ENCODE results near the gene ABT1. TPM values are rescaled to one million over a fixed set of nuclear protein-coding genes. Genes with fewer than 3 reads are reported as not detected.

Gene ABT1
- total RNA-seq, 2 experiments from 2014 or later: 39.8 to 40.4 TPM

- peak overlapping the region; percentile 46 for H3K4me3 Mint-ChIP-seq
- no peaks in the 10 kb centered on the region for H3K27me3 ChIP-seq (ENCODE audit: control insufficient read depth in 1 of 2, insufficient read depth in 2 of 2, low read length in 2 of 2)
- peaks cover 14% of the 10 kb centered on the region for H3K27me3 Mint-ChIP-seq
- peaks cover 20% of the 10 kb centered on the region for H3K9me3 Mint-ChIP-seq
- ChIA-PET POLR2A (interaction anchor here (1.2 kb wide), 1 partner anchor 20 kb away, joined by 3 read pairs; no protein-coding TSS in a partner anchor), CTCF (interaction anchor here (0.8 to 7.8 kb wide), 2 partner anchors 20 to 234 kb away, joined by 3 to 50 read pairs; no protein-coding TSS in a partner anchor)
- intact Hi-C loops (cut with DNase I, micrococcal nuclease): loop anchor here in 1 of 2 experiments (1.0 kb wide), 1 partner anchor 20 kb away; no protein-coding TSS in a partner anchor
- H3K36me3 ChIP-seq (ENCODE audit: insufficient read depth, low read length): no peaks in the 10 kb centered on the region
- no peak overlapping the region for H3K4me3 ChIP-seq (ENCODE audit: low read length)
- peaks cover 25% of the 10 kb centered on the region for H3K36me3 Mint-ChIP-seq (ENCODE audit: low read depth)
- no peak for TF ChIP-seq CTCF (IDR thresholded peaks at IDR 0.05)
- H3K4me1 Mint-ChIP-seq (ENCODE audit: low read depth): peaks cover 24% of the 10 kb centered on the region
- peak overlapping the region; percentile 92 for H3K27ac Mint-ChIP-seq
- H3K27ac ChIP-seq (ENCODE audit: low read depth in 1 of 2, low read length in 2 of 2): no peak overlapping the region
- ATAC-seq (ENCODE audit: poor library complexity) (no peak), DNase-seq (no peak)
- H3K9me3 ChIP-seq (ENCODE audit: control insufficient read depth in 1 of 2, insufficient read depth in 1 of 2, low read length in 2 of 2): peaks cover 4 to 7% of the 10 kb centered on the region in 2 experiments
- peaks cover 22% of the 10 kb centered on the region for H3K4me1 ChIP-seq (ENCODE audit: insufficient read depth, low read length)
Observed at GRCh38 chr6:26575494-26575939, 21.2 kb upstream of the ABT1 start.

- ChIA-PET CTCF (interaction anchor here (0.8 to 7.8 kb wide), 5 partner anchors 8 to 254 kb away, joined by 3 to 50 read pairs (median 3); no protein-coding TSS in a partner anchor), POLR2A (interaction anchor here (0.7 to 2.6 kb wide), 8 partner anchors 7 to 1234 kb away, joined by 3 to 12 read pairs (median 4); a partner anchor contains a TSS)
- Histone ChIP-seq H3K4me3 (ENCODE audit: low read length) (peak overlapping the region; percentile 56), H3K9me3 (ENCODE audit: control insufficient read depth in 1 of 2, insufficient read depth in 1 of 2, low read length in 2 of 2) (peaks cover 0 to 4% of the 10 kb centered on the region in 2 experiments), H3K36me3 (ENCODE audit: insufficient read depth, low read length) (no peaks in the 10 kb centered on the region), H3K27me3 (ENCODE audit: control insufficient read depth in 1 of 2, insufficient read depth in 2 of 2, low read length in 2 of 2) (no peaks in the 10 kb centered on the region), H3K27ac (ENCODE audit: low read depth in 1 of 2, low read length in 2 of 2) (no peak overlapping the region), H3K4me1 (ENCODE audit: insufficient read depth, low read length) (peaks cover 22% of the 10 kb centered on the region)
- peak overlapping the region; percentile 92 for H3K27ac Mint-ChIP-seq
- H3K4me1 Mint-ChIP-seq (ENCODE audit: low read depth): peaks cover 23% of the 10 kb centered on the region
- intact Hi-C loops (cut with DNase I, micrococcal nuclease): no loop called here
- H3K36me3 Mint-ChIP-seq (ENCODE audit: low read depth): peaks cover 24% of the 10 kb centered on the region
- H3K27me3 Mint-ChIP-seq: peaks cover 13% of the 10 kb centered on the region
- ATAC-seq (ENCODE audit: poor library complexity) (no peak), DNase-seq (peak in 1 of 14 experiments; percentile 38)
- peak overlapping the region; percentile 86 for H3K4me3 Mint-ChIP-seq
- no peak for TF ChIP-seq CTCF (IDR thresholded peaks at IDR 0.05)
- peaks cover 20% of the 10 kb centered on the region for H3K9me3 Mint-ChIP-seq
Observed at GRCh38 chr6:26576407-26576843, 20.3 kb upstream of the ABT1 start.

- intact Hi-C loops (cut with DNase I, micrococcal nuclease): no loop called here
- no peak overlapping the region for H3K27ac ChIP-seq (ENCODE audit: low read depth in 1 of 2, low read length in 2 of 2)
- peak overlapping the region; percentile 92 for H3K27ac Mint-ChIP-seq
- TF ChIP-seq CTCF (IDR thresholded peaks at IDR 0.05): no peak
- peaks cover 14% of the 10 kb centered on the region for H3K9me3 Mint-ChIP-seq
- H3K27me3 Mint-ChIP-seq: peaks cover 7% of the 10 kb centered on the region
- H3K9me3 ChIP-seq (ENCODE audit: control insufficient read depth in 1 of 2, insufficient read depth in 1 of 2, low read length in 2 of 2): peaks cover 0 to 4% of the 10 kb centered on the region in 2 experiments
- peak overlapping the region; percentile 86 for H3K4me3 Mint-ChIP-seq
- H3K36me3 ChIP-seq (ENCODE audit: insufficient read depth, low read length): no peaks in the 10 kb centered on the region
- ChIA-PET CTCF (interaction anchor here (0.6 to 7.8 kb wide), 5 partner anchors 8 to 255 kb away, joined by 3 to 50 read pairs (median 3); no protein-coding TSS in a partner anchor), POLR2A (interaction anchor here (0.7 to 2.6 kb wide), 8 partner anchors 8 to 1233 kb away, joined by 3 to 12 read pairs (median 4); a partner anchor contains a TSS)
- peaks cover 16% of the 10 kb centered on the region for H3K4me1 Mint-ChIP-seq (ENCODE audit: low read depth)
- H3K36me3 Mint-ChIP-seq (ENCODE audit: low read depth): peaks cover 17% of the 10 kb centered on the region
- ATAC-seq (ENCODE audit: poor library complexity) (peak; percentile 44), DNase-seq (peak in 12 of 14 experiments; percentile 28 to 83 (median 46))
- H3K27me3 ChIP-seq (ENCODE audit: control insufficient read depth in 1 of 2, insufficient read depth in 2 of 2, low read length in 2 of 2): no peaks in the 10 kb centered on the region
- peak overlapping the region; percentile 56 for H3K4me3 ChIP-seq (ENCODE audit: low read length)
- peaks cover 16% of the 10 kb centered on the region for H3K4me1 ChIP-seq (ENCODE audit: insufficient read depth, low read length)
Observed at GRCh38 chr6:26576929-26577719, 19.6 kb upstream of the ABT1 start.

Measured in CD4-positive, alpha-beta T cell (primary cell).